Lung microvascular endothelial cell (primary cell): ENCODE data around the gene SMIM1. TPM values are rescaled to one million over a fixed set of nuclear protein-coding genes. Genes with fewer than 3 reads are reported as not detected.

Experiments
- DNase-seq, 2 donors: peaks; one replicate each; pipeline versions ENCODE4 v3.0.0 to v3.0.0-alpha.2; 2010; ENCODE audit warnings: low read depth in 2 of 2
- total RNA-seq: library from RNA; depleted of rRNA; stranded (reverse); fragments of >200 nt; gene quantifications from 2 replicates; pipeline ENCODE4 v1.2.1, GENCODE V29; 2014

The SMIM1 gene
- total RNA-seq, 1 donor from 2014 or later: 0.20 TPM

- DNase-seq: no peak
These were observed 18.7 kb upstream of the SMIM1 start for GRCh38 chr1:3753656-3754454.

- DNase-seq: no peak
These were observed 16.2 kb upstream of the SMIM1 start for GRCh38 chr1:3756394-3756793.

GRCh38 chr1:3759164-3759563 is 13.4 kb upstream of the SMIM1 start:
- DNase-seq: no peak

GRCh38 chr1:3759796-3760195 is 12.8 kb upstream of the SMIM1 start:
- DNase-seq: no peak

GRCh38 chr1:3761296-3762010 is 11.1 kb upstream of the SMIM1 start:
- DNase-seq: no peak

- no peak for DNase-seq
These were observed 10.2 kb upstream of the SMIM1 start for GRCh38 chr1:3762151-3762872.

GRCh38 chr1:3762873-3763228 is 9.7 kb upstream of the SMIM1 start:
- DNase-seq: no peak

- DNase-seq: no peak
These were observed 9.0 kb upstream of the SMIM1 start for GRCh38 chr1:3763351-3764125.

GRCh38 chr1:3767328-3767925 is 5.1 kb upstream of the SMIM1 start:
- DNase-seq: no peak

- no peak for DNase-seq
These were observed 3.6 kb upstream of the SMIM1 start for GRCh38 chr1:3768811-3769390.

GRCh38 chr1:3770047-3770765 is 2.3 kb upstream of the SMIM1 start:
- DNase-seq: no peak

GRCh38 chr1:3771108-3772026 is 1.2 kb upstream of the SMIM1 start:
- DNase-seq: no peak

GRCh38 chr1:3772027-3772714 is 378 bp upstream of the SMIM1 start:
- peak; percentile 55 to 87 for DNase-seq

GRCh38 chr1:3773572-3774275 is 1.2 kb downstream of the SMIM1 start:
- DNase-seq: no peak

GRCh38 chr1:3774276-3774945 is 1.9 kb downstream of the SMIM1 start:
- no peak for DNase-seq

- no peak for DNase-seq
These were observed 2.5 kb downstream of the SMIM1 start for GRCh38 chr1:3774946-3775489.
